Liver (tissue), 3 donors: ENCODE measurements around the gene SIX4.

Experiments
- ATF3 ChIP-seq: IDR thresholded peaks from 2 replicates; pipeline ENCODE4 v1.6.1; 2016; ENCODE audit warnings: antibody characterized with exemption
- CTCF ChIP-seq: fragments of 150-350 bp; IDR thresholded peaks from 2 replicates; pipeline ENCODE4 v1.5.1; 2017; ENCODE audit warnings: improper control_type of control experiment, low read depth, low read length; ENCODE audit not compliant: missing input control
- EGR1 ChIP-seq, 2 donors: IDR thresholded peaks; 2 replicates each; pipeline ENCODE4 v1.6.1; 2016 to 2018; ENCODE audit warnings: antibody characterized with exemption in 2 of 2, low read depth in 2 of 2
- FOXA1 ChIP-seq: IDR thresholded peaks from 2 replicates; pipeline ENCODE4 v1.6.1; 2016; ENCODE audit warnings: antibody characterized with exemption
- GABPA ChIP-seq, 2 donors: IDR thresholded peaks in 1 of 2; conservative IDR thresholded peaks in 1 of 2; 2 replicates each; pipeline ENCODE4 v1.6.1; 2016; ENCODE audit warnings: antibody characterized with exemption in 2 of 2, mild to moderate bottlenecking in 1 of 2, moderate library complexity in 1 of 2
- HNF4A ChIP-seq, 2 donors: conservative IDR thresholded peaks; 2 replicates each; pipeline ENCODE4 v1.6.1; 2016; ENCODE audit warnings: antibody characterized with exemption in 2 of 2, mild to moderate bottlenecking in 2 of 2
- MAX ChIP-seq: IDR thresholded peaks from 2 replicates; pipeline ENCODE4 v1.6.1; 2016; ENCODE audit warnings: antibody characterized with exemption
- NR2F2 ChIP-seq: IDR thresholded peaks from 2 replicates; pipeline ENCODE4 v1.6.1; 2016; ENCODE audit warnings: antibody characterized with exemption
- RAD21 ChIP-seq, 2 donors: IDR thresholded peaks; 2 replicates each; pipeline ENCODE4 v1.6.1; 2016; ENCODE audit warnings: antibody characterized with exemption in 2 of 2, mild to moderate bottlenecking in 2 of 2
- REST ChIP-seq: IDR thresholded peaks from 2 replicates; pipeline ENCODE4 v1.6.1; 2016; ENCODE audit warnings: antibody characterized with exemption, mild to moderate bottlenecking
- RXRA ChIP-seq, 2 donors: IDR thresholded peaks; 2 replicates each; pipeline ENCODE4 v1.6.1; 2017 to 2018; ENCODE audit warnings: antibody characterized with exemption in 2 of 2, mild to moderate bottlenecking in 1 of 2
- SP1 ChIP-seq: IDR thresholded peaks from 2 replicates; pipeline ENCODE4 v1.6.1; 2018; ENCODE audit warnings: antibody characterized with exemption, mild to moderate bottlenecking
- TAF1 ChIP-seq: conservative IDR thresholded peaks from 2 replicates; pipeline ENCODE4 v1.6.1; 2016; ENCODE audit warnings: antibody characterized with exemption, mild to moderate bottlenecking
- YY1 ChIP-seq: IDR thresholded peaks from 2 replicates; pipeline ENCODE4 v1.6.1; 2016; ENCODE audit warnings: antibody characterized with exemption, mild to moderate bottlenecking
- donor health status: healthy.
- donor health status: healthy.

GRCh38 chr14:60735416-60735815 lies 11.3 kb upstream of the SIX4 start:
- TF ChIP-seq TAF1 (no peak), REST (no peak), CTCF (no peak), NR2F2 (no peak), EGR1 (IDR thresholded peaks at IDR 0.05; ENCODE audit: low read depth in 2 of 2) (no peak), RXRA (IDR thresholded peaks at IDR 0.05) (no peak), MAX (no peak), SP1 (no peak), FOXA1 (no peak), YY1 (no peak), GABPA (IDR thresholded peaks at IDR 0.05 in 1 of 2, conservative IDR thresholded peaks at IDR 0.05 in 1 of 2) (no peak), RAD21 (IDR thresholded peaks at IDR 0.05) (no peak), HNF4A (conservative IDR thresholded peaks at IDR 0.05) (no peak), ATF3 (no peak)
